Kidney epithelial cell (primary cell): ENCODE data around the gene SLC35F6. TPM values are rescaled to one million over a fixed set of nuclear protein-coding genes. Genes with fewer than 3 reads are reported as not detected.

Experiments
- DNase-seq: peaks from one replicate; pipeline ENCODE4 v3.0.0-alpha.2; 2010; ENCODE audit warnings: low read depth
- H3K27me3 ChIP-seq: 2 replicates; pipeline ENCODE4 v1.6.0; 2011; ENCODE audit warnings: low read length; ENCODE audit not compliant: control insufficient read depth, insufficient read depth
- H3K36me3 ChIP-seq: 2 replicates; pipeline ENCODE4 v1.5.1; 2011; ENCODE audit warnings: low read length; ENCODE audit not compliant: control insufficient read depth, insufficient read depth
- H3K4me3 ChIP-seq: 2 replicates; pipeline ENCODE4 v1.5.1; 2011; ENCODE audit warnings: low read depth, mild to moderate bottlenecking, control low read depth, low read length
- total RNA-seq: library from RNA; depleted of rRNA; stranded (reverse); fragments of >200 nt; gene quantifications from 2 replicates; pipeline ENCODE4 v1.2.3, GENCODE V29; 2015
- TF ChIP-seq, protein P1 (sequence below): IDR thresholded peaks from 2 replicates; pipeline ENCODE4 v1.5.1; 2011; ENCODE audit warnings: mild to moderate bottlenecking, moderate library complexity, low read length, control low read depth, inconsistent platforms; ENCODE audit not compliant: insufficient read depth, poor library complexity, severe bottlenecking

Gene SLC35F6
- total RNA-seq, 1 donor from 2014 or later = 80.5 TPM

GRCh38 chr2:26727641-26728561 is 36.2 kb upstream of the SLC35F6 start:
- H3K36me3 ChIP-seq = no peaks in the 10 kb centered on the region
- no peak for DNase-seq
- peaks cover 8% of the 10 kb centered on the region for H3K27me3 ChIP-seq
- H3K4me3 ChIP-seq = no peak overlapping the region
- TF ChIP-seq, protein P1, sequence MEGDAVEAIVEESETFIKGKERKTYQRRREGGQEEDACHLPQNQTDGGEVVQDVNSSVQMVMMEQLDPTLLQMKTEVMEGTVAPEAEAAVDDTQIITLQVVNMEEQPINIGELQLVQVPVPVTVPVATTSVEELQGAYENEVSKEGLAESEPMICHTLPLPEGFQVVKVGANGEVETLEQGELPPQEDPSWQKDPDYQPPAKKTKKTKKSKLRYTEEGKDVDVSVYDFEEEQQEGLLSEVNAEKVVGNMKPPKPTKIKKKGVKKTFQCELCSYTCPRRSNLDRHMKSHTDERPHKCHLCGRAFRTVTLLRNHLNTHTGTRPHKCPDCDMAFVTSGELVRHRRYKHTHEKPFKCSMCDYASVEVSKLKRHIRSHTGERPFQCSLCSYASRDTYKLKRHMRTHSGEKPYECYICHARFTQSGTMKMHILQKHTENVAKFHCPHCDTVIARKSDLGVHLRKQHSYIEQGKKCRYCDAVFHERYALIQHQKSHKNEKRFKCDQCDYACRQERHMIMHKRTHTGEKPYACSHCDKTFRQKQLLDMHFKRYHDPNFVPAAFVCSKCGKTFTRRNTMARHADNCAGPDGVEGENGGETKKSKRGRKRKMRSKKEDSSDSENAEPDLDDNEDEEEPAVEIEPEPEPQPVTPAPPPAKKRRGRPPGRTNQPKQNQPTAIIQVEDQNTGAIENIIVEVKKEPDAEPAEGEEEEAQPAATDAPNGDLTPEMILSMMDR = no peak

DNA sequence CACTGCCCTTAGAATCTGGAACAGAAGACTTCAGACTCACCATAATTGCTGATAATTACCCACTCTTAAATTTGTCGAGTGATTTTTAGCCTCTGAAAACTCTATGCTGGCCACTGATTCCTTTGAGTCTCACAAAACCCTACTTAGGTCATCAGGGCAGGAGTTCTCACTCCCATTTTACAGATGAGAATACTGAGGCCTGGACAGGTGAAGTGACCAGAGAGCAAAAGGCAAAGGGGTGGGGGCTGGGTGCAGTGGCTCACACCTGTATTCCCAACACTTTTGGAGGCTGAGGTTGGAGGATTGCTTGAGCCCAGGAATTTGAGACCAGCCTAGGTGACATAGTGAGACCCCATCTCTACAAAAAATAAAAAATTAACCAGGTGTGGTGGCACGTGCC is 34.8 kb upstream of the SLC35F6 start:
- Histone ChIP-seq H3K27me3 (peaks cover 8% of the 10 kb centered on the region), H3K4me3 (no peak overlapping the region), H3K36me3 (no peaks in the 10 kb centered on the region)
- TF ChIP-seq, protein P1 = no peak
- DNase-seq = no peak

GRCh38 chr2:26730549-26731344 is 33.3 kb upstream of the SLC35F6 start:
- peaks cover 8% of the 10 kb centered on the region for H3K27me3 ChIP-seq
- no peak overlapping the region for H3K4me3 ChIP-seq
- TF ChIP-seq, protein P1 = no peak
- H3K36me3 ChIP-seq = no peaks in the 10 kb centered on the region
- DNase-seq = no peak

- TF ChIP-seq, protein P1 = no peak
- Histone ChIP-seq H3K36me3 (no peaks in the 10 kb centered on the region), H3K27me3 (peaks cover 8% of the 10 kb centered on the region), H3K4me3 (no peak overlapping the region)
- no peak for DNase-seq
Observed at GRCh38 chr2:26731714-26732113, 32.4 kb upstream of the SLC35F6 start.

DNA sequence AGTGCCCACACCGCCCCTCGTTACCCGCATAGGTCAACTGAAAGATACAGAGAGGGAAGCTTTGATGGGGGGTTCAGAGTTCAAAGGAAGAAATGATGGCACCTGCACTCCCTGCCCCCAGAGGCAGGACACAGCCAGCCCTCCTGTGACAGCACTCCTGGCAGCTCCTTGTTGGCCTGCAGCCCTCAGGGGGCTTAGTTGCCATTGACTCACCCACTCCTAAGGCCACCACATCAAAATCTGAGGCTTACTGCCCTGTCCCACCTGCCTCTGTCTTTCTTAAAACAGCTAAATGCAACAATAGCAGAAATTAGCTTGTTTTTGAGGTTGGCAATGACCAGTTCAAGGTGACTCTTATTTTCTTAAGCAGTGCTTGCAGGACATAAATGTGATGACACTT is 31.6 kb upstream of the SLC35F6 start:
- Histone ChIP-seq H3K36me3 (no peaks in the 10 kb centered on the region), H3K27me3 (peaks cover 8% of the 10 kb centered on the region), H3K4me3 (no peak overlapping the region)
- no peak for DNase-seq
- TF ChIP-seq, protein P1 = no peak
